CD4-positive, alpha-beta T cell treated with Interleukin-15 for 4 hours (primary cell): ENCODE data around the gene ZNF182.
A peak's percentile ranks its signal among the peaks of the same experiment; 100 is the strongest.
"Not testable (repeated sequence)": the region's sequence is repeated elsewhere in the genome, so short reads cannot be mapped to it uniquely, and the experiment has no call there.

Source experiments
- DNase-seq: peaks from one replicate; pipeline ENCODE4 v3.0.0-alpha.2; 2020; ENCODE audit warnings: low spot score

The ZNF182 gene

DNA sequence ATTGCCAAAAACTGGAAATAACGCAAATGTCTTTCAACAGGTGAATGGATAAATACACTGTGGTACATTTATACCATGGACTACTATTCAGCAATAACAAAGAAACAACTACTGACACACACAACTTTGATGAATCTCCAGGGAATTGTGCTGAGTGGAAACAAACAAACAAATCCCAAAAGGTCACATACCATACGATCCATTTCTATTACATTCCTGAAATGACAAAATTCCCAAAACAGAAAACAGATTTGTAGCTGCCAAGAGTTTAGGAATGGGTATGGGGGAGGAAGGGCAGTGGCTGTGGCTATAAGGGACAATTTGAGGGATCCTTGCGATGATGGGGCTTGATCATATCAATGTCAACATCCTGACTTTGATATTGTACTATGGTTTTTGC lies 2.5 kb downstream of the ZNF182 start:
- DNase-seq = no peak

DNA sequence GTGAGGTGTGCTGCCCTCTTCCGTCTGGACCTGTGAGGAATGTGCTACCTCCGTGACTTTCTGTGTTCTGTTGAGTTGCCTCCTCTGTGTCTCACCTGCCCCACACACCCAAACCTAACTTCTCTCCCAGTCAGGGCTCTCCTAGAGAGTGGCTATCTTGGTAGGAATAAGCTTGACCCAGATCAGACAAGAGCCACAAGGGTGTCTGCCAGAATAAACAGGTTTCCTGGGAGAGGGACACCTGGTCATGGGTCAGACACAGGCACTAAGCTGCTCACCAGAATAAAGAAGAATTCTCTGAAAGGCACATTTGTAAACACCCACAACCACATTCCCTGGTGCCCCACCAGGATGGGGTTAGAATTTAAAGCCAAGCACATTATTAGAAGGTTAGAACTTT lies 11.1 kb downstream of the ZNF182 start:
- no peak for DNase-seq

GRCh38 chrX:47992095-47992380 lies 11.8 kb downstream of the ZNF182 start:
- DNase-seq = no peak

GRCh38 chrX:47991263-47992094 lies 12.3 kb downstream of the ZNF182 start:
- no peak for DNase-seq

- no peak for DNase-seq
These were observed 27.3 kb downstream of the ZNF182 start for GRCh38 chrX:47976254-47977151.

- DNase-seq = no peak
These were observed 30.6 kb downstream of the ZNF182 start for GRCh38 chrX:47973235-47973634.

- not testable (repeated sequence) for DNase-seq
These were observed 38.3 kb downstream of the ZNF182 start for GRCh38 chrX:47965526-47965925.

- not testable (repeated sequence) for DNase-seq
These were observed 42.0 kb downstream of the ZNF182 start for GRCh38 chrX:47961830-47962229.

GRCh38 chrX:47960406-47960805 lies 43.4 kb downstream of the ZNF182 start:
- no peak for DNase-seq

DNA sequence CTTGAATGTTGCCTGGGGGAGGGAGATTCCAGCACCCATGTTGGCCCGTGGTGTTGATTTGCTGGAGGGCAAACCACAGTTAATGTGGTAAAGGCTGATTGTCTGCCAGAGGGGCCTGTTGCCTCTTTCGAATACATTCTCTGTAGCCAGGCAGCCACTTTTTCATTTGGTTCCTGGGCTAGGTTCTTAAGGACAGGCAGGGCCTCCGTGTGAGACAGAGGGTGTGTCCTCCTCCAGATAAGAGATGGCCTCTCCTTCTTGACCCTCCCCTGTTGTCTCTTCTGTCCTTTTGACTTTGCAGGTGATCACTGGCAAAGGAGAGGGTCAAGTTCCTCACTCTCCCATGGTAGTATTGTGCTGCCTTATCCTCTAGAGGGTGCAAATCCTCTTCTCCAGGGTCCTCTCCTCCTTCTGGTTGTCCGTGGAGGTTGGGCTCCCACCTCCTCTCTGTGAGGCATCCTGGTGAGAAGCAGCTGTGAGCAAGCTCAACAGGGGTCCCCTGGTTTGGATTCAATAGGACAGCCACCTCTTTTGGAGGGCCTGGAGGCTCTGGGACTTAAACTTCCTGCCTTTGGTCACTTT lies 44.9 kb downstream of the ZNF182 start:
- DNase-seq = peak; percentile 15

- DNase-seq = not testable (repeated sequence)
These were observed 45.6 kb downstream of the ZNF182 start for GRCh38 chrX:47958206-47958605.

- DNase-seq = no peak
These were observed 47.8 kb downstream of the ZNF182 start for GRCh38 chrX:47956016-47956415.

DNA sequence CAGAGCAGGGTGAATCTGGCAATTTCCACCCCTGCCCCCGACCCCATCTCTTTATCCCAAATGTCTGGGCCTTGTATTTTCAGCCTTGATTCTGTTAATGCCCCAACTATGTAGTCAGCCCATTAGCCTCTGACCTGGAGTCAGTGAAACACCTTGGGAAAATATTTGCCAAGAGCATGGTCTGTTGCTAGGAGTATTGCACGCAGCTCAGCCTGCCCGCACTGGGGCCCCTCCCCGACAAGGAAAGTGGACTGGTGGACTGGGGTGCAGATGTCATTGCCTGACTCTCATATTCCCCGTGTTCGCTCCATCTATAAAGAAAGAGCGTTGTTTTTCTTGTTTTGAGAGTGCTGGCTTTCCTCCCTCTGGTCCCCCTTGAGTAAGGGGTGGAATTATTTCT lies 48.5 kb downstream of the ZNF182 start:
- DNase-seq = not testable (repeated sequence)

GRCh38 chrX:47941423-47941822 lies 62.4 kb downstream of the ZNF182 start:
- no peak for DNase-seq

- DNase-seq = no peak
These were observed 63.3 kb downstream of the ZNF182 start for GRCh38 chrX:47940448-47940847.

GRCh38 chrX:47936940-47937317 lies 66.9 kb downstream of the ZNF182 start:
- no peak for DNase-seq

DNA sequence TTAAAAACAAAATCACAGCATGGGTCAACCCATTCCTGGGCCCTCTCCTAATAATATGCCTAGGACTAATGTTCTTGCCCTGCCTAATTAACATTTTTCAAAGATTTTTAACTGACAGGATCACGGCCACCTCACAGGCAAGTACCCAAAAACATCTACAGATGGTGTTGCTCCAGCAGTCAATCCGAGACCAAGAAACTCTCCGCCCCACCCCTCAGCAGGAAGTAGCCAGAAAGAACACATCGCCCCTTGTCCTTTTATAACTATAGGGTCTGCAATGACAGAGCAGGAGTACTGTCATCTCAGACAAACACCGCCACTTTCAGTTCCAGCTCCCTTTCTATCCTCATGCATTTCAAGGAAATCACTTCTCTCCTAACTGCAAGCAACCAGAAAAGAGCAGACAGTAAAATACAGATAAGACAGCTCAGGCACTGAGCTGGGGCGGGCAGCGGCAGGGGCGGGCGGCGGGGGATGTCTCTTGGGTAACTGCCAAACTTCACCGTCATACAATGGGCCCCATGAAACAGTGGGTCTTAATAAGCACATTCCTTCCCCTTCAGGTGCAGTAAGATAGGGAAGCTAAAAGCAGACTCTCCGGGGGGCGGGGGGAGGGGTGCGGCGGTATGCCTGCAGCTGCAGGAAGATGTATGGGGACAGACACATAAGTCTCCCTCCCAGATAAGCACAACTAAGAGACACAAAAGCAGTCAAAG lies 67.4 kb downstream of the ZNF182 start:
- DNase-seq = no peak

GRCh38 chrX:47933946-47934345 lies 69.8 kb downstream of the ZNF182 start:
- no peak for DNase-seq

DNA sequence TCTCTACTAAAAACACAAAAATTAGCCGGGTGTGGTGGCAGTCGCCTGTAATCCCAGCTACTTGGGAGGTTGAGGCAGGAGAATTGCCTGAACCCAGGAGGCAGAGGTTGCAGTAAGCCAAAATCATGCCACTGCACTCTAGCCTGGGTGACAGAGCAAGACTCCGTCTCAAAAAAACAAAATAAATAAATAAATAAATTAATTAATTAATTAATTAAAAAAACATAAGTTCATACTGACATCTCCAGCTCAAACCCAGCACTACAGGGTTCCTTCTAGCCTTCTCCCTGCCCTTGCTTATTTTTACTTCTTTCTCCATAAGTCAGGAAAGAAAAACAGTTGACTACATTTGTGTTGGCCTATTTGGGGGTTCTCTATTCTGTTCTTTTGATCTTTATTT lies 71.8 kb downstream of the ZNF182 start:
- not testable (repeated sequence) for DNase-seq

DNA sequence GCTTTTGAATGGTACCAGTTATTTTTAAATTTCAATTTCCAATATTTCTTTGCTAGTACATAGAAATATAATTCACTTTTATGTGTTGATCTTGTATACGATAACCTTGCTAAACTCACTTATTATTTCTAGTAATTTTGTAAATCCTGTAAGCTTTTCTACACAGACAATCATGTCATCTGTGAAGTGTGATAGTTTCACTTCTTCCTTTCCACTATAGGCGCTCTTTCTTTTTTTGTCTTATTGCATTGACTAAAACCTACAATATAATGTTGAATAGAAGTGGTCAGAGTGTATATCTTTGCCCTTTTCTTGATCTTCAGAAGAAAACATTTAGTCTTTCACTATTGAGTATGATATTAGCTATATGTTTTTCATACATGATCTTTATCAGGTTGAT lies 76.6 kb downstream of the ZNF182 start:
- DNase-seq = no peak
